HepG2 (cell line): Measurements from ENCODE around the gene SLC48A1. TPM values are rescaled to one million over a fixed set of nuclear protein-coding genes. Genes with fewer than 3 reads are reported as not detected.
A peak's percentile ranks its signal among the peaks of the same experiment; 100 is the strongest.

ENCODE experiments used
- ATF4 ChIP-seq, 2 experiments: fragments of 450-650 bp in 1 of 2; sonication (generic) in 1 of 2; formaldehyde crosslinking; IDR thresholded peaks; 2 replicates each; pipeline versions ENCODE4 v1.5.0 to v1.8.0; 2020 to 2022; ENCODE audit warnings: mild to moderate bottlenecking in 1 of 2, missing genetic modification reagents in 1 of 2
- BCLAF1 ChIP-seq: fragments of 450-650 bp; IDR thresholded peaks from 2 replicates; pipeline ENCODE4 v1.6.1; 2017; ENCODE audit warnings: mild to moderate bottlenecking
- CAMTA2 ChIP-seq: sonication (generic); formaldehyde crosslinking; IDR thresholded peaks from 2 replicates; pipeline ENCODE4 v1.4.0; 2020; ENCODE audit warnings: mild to moderate bottlenecking, missing genetic modification reagents, borderline replicate concordance
- FOXA3 ChIP-seq: IDR thresholded peaks from 2 replicates; pipeline ENCODE4 v1.6.1; 2016; ENCODE audit warnings: missing genetic modification reagents, missing compliant biosample characterization
- HNF4G ChIP-seq, 2 experiments: sonication (generic) in 1 of 2; formaldehyde crosslinking in 1 of 2; IDR thresholded peaks; 2 replicates each; pipeline versions ENCODE4 v1.4.0 to v1.6.1; 2011 to 2020; ENCODE audit warnings: borderline replicate concordance in 2 of 2, low read depth in 2 of 2, mild to moderate bottlenecking in 2 of 2, low read length in 1 of 2, missing genetic modification reagents in 1 of 2, moderate library complexity in 1 of 2
- MAFK ChIP-seq, 2 experiments: IDR thresholded peaks in 1 of 2; conservative IDR thresholded peaks in 1 of 2; 2 replicates each; pipeline ENCODE4 v1.6.1; 2011; ENCODE audit warnings: improper control_type of control experiment in 2 of 2, low read length in 2 of 2
- MIXL1 ChIP-seq: IDR thresholded peaks from 2 replicates; pipeline ENCODE4 v1.6.1; 2016
- NR2F6 ChIP-seq, 2 experiments: IDR thresholded peaks; 2 replicates each; pipeline ENCODE4 v1.6.1; 2016; ENCODE audit warnings: antibody characterized with exemption in 1 of 2, mild to moderate bottlenecking in 1 of 2
- PHF20 ChIP-seq: sonication (generic); formaldehyde crosslinking; IDR thresholded peaks from 2 replicates; pipeline ENCODE4 v1.5.0; 2020; ENCODE audit warnings: mild to moderate bottlenecking, missing genetic modification reagents
- POGZ ChIP-seq: sonication (generic); formaldehyde crosslinking; IDR thresholded peaks from 2 replicates; pipeline ENCODE4 v1.4.0; 2020; ENCODE audit warnings: mild to moderate bottlenecking, missing genetic modification reagents
- SNRNP70 ChIP-seq: fragments of 200-400 bp; formaldehyde crosslinking; IDR thresholded peaks from 2 replicates; pipeline ENCODE4 v1.6.1; 2017; ENCODE audit warnings: mild to moderate bottlenecking, low read depth, low read length, moderate library complexity
- SUZ12 ChIP-seq: fragments of 150-350 bp; IDR thresholded peaks from 2 replicates; pipeline ENCODE4 v1.6.1; 2014; ENCODE audit warnings: low read depth, low read length
- THAP11 ChIP-seq: IDR thresholded peaks from 2 replicates; pipeline ENCODE4 v1.6.1; 2016; ENCODE audit warnings: missing biosample characterization, missing genetic modification reagents
- ZBTB46 ChIP-seq: sonication (generic); formaldehyde crosslinking; IDR thresholded peaks from 2 replicates; pipeline ENCODE4 v1.4.0; 2020; ENCODE audit warnings: mild to moderate bottlenecking, missing genetic modification reagents, borderline replicate concordance
- ZNF10 ChIP-seq: sonication (generic); formaldehyde crosslinking; IDR thresholded peaks from 2 replicates; pipeline ENCODE4 v1.4.0; 2020; ENCODE audit warnings: mild to moderate bottlenecking, low read depth, missing genetic modification reagents, borderline replicate concordance
- ZNF3 ChIP-seq: IDR thresholded peaks from 2 replicates; pipeline ENCODE4 v1.7.0; 2017; ENCODE audit warnings: inconsistent platforms
- ZNF383 ChIP-seq: sonication (generic); formaldehyde crosslinking; IDR thresholded peaks from 2 replicates; pipeline ENCODE4 v1.4.0; 2020; ENCODE audit warnings: missing genetic modification reagents, mild to moderate bottlenecking, borderline replicate concordance
- ZNF670 ChIP-seq: sonication (generic); formaldehyde crosslinking; IDR thresholded peaks from 2 replicates; pipeline ENCODE4 v1.8.0; 2022; ENCODE audit warnings: mild to moderate bottlenecking, missing genetic modification reagents, borderline replicate concordance
- ZNF777 ChIP-seq: sonication (generic); formaldehyde crosslinking; IDR thresholded peaks from 2 replicates; pipeline ENCODE4 v1.4.0; 2020; ENCODE audit warnings: missing genetic modification reagents
- polyA plus RNA-seq, 8 experiments: library from polyadenylated mRNA; depleted of rRNA in 3 of 8; stranded (reverse) in 7 of 8; unstranded in 1 of 8; fragments of >200 nt; fragmentation: Illumina TruSeq in 4 of 8; extraction: Trizol in 4 of 8; gene quantifications; 2 replicates each; pipeline versions ENCODE4 v1.2.1 to v1.2.3, GENCODE V29; 2011 to 2016; ENCODE audit warnings: low read depth in 4 of 8, missing spikeins in 1 of 8, mixed read lengths in 1 of 8; ENCODE audit not compliant: insufficient read depth in 1 of 8
- total RNA-seq, 5 experiments: library from RNA; depleted of rRNA; stranded (reverse); fragments of >200 nt; fragmentation: Illumina TruSeq; extraction: Trizol; gene quantifications; 2 replicates each; pipeline ENCODE4 v1.2.3, GENCODE V29; 2016; ENCODE audit warnings: low read depth in 1 of 5

The SLC48A1 gene
- total and polyA plus RNA-seq, 2 of the 13 experiments (the other 11 are each of a cell fraction or from before 2014, with no cell fraction given): 2.2 to 3.7 TPM

GRCh38 chr12:47770086-47770726, 2.8 kb upstream of the SLC48A1 start (continued):
- no peak for TF ChIP-seq ZBTB46 (CRISPR knock-in tag)
- TF ChIP-seq BCLAF1: no peak
- TF ChIP-seq MIXL1 (CRISPR knock-in tag): no peak
- TF ChIP-seq MAFK (conservative IDR thresholded peaks at IDR 0.05 in 1 of 2, IDR thresholded peaks at IDR 0.05 in 1 of 2; ENCODE audit: low read length in 2 of 2): no peak
- TF ChIP-seq ZNF670 (CRISPR knock-in tag): no peak
- no peak for TF ChIP-seq ZNF383 (CRISPR knock-in tag)
- TF ChIP-seq ZNF777 (CRISPR knock-in tag): no peak
- no peak for TF ChIP-seq NR2F6 (IDR thresholded peaks at IDR 0.05)
- TF ChIP-seq NR2F6 (CRISPR knock-in tag; IDR thresholded peaks at IDR 0.05): no peak
- no peak for TF ChIP-seq CAMTA2 (CRISPR knock-in tag)
- TF ChIP-seq ZNF3: no peak
- no peak for TF ChIP-seq SUZ12
- no peak for TF ChIP-seq POGZ (CRISPR knock-in tag)
- TF ChIP-seq FOXA3 (CRISPR knock-in tag): 0 out of 2 replicates have a peak, but pooled peaks have one; percentile 18
- no peak for TF ChIP-seq THAP11 (CRISPR knock-in tag)
- no peak for TF ChIP-seq ZNF10 (CRISPR knock-in tag)
- 0 out of 4 replicates have a peak, but pooled peaks of 1 of the 2 experiments have one; percentile 29 for TF ChIP-seq ATF4 (CRISPR knock-in tag; IDR thresholded peaks at IDR 0.05)
- no peak for TF ChIP-seq SNRNP70
- TF ChIP-seq HNF4G (IDR thresholded peaks at IDR 0.05; ENCODE audit: borderline replicate concordance, low read depth, low read length): no peak
- no peak for TF ChIP-seq HNF4G (CRISPR knock-in tag; IDR thresholded peaks at IDR 0.05; ENCODE audit: borderline replicate concordance, low read depth)
- no peak for TF ChIP-seq PHF20
